Measurements from ENCODE around the gene CAMSAP2. TPM values are rescaled to one million over a fixed set of nuclear protein-coding genes. Genes with fewer than 3 reads are reported as not detected.

The CAMSAP2 gene
- total RNA-seq, 1 donor from 2014 or later, result 39.5 TPM

DNA sequence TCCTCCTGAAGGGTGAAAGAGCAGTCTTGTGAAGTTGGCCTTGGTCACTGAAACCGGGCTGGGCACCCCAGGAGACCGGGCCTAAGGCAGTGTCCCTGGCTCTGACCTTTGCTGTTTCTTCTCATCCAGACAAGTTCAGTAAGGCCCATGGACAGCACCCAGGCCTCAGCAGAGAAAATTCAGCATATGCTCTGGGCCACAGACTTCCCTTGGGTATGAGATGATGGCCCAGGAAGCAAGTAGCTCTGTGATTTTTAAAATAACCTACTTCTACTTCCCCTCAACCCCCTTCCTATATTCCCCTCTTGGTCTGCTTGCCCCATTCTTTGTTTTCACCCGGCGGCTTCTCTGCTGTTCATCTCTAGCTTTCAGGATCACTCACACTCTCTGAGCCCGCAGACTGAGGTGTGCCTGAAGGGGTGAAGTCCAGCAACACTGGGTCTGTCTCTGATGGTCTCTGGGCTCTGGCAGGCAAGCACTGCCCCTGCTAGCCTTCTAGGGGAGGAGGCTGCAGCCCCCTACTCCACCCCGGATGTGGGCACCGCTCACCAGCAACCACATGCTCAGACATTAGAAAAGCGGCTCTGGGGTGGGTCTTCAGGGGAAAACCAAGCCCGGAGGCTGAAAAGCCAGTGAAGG, 131.2 kb downstream of the CAMSAP2 start:
- TF ChIP-seq, protein P1, sequence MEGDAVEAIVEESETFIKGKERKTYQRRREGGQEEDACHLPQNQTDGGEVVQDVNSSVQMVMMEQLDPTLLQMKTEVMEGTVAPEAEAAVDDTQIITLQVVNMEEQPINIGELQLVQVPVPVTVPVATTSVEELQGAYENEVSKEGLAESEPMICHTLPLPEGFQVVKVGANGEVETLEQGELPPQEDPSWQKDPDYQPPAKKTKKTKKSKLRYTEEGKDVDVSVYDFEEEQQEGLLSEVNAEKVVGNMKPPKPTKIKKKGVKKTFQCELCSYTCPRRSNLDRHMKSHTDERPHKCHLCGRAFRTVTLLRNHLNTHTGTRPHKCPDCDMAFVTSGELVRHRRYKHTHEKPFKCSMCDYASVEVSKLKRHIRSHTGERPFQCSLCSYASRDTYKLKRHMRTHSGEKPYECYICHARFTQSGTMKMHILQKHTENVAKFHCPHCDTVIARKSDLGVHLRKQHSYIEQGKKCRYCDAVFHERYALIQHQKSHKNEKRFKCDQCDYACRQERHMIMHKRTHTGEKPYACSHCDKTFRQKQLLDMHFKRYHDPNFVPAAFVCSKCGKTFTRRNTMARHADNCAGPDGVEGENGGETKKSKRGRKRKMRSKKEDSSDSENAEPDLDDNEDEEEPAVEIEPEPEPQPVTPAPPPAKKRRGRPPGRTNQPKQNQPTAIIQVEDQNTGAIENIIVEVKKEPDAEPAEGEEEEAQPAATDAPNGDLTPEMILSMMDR (IDR thresholded peaks at IDR 0.05; ENCODE audit: unreplicated experiment), result no peak
- no peaks in the 10 kb centered on the region for H3K4me1 Mint-ChIP-seq (ENCODE audit: unreplicated experiment)
- no peak for DNase-seq (ENCODE audit: low spot score)

DNA sequence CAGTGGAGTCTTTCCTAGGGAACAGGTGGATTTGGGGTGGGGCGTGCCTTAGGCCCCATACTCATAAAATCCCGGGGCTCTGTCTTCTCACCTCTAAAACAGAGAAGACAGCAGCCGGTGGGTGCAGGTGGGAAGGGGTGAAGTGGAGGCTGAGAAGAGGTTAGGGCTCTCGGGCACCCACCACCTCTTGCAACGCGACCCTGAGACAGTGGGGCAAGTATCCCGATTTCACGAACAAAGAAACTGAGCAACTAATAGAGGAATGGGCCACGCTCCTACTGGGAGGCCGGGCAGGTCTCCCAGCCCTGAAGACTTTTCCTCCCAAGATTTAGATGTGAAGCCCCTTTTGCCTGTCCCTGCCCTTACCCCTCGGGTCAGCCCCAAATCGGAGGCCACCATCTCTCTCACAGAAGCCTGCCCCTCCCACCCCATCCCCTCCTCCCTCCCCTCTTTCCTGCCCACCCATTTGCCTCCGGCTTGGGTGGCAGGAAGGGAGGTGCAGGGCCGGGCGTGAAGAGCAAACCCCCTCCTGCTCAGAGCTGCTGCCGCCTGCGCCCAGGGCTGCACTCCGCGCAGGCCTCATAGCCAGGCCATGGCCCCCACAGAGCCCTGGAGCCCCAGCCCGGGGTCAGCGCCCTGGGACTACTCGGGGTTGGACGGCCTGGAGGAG, 133.9 kb downstream of the CAMSAP2 start, which contains the start of gene GPR25:
Gene GPR25, plus strand, starts transcription at position 536 of the 670 bp plus-strand sequence. Its CDS starts 57 bp downstream, at position 593.
- no peak within 1 kb of the TSS for H3K27ac Mint-ChIP-seq (ENCODE audit: unreplicated experiment)
- H3K36me3 Mint-ChIP-seq (ENCODE audit: low read depth, unreplicated experiment), result no peaks in the 10 kb centered on the region
- H3K27me3 Mint-ChIP-seq (ENCODE audit: unreplicated experiment), result peaks cover 7% of the 10 kb centered on the region
- TF ChIP-seq, protein P1 (IDR thresholded peaks at IDR 0.05; ENCODE audit: unreplicated experiment), result no peak
- no peak within 1 kb of the TSS for H3K4me3 Mint-ChIP-seq (ENCODE audit: unreplicated experiment)
- no peak for DNase-seq (ENCODE audit: low spot score)
- no peaks in the 10 kb centered on the region for H3K9me3 Mint-ChIP-seq (ENCODE audit: unreplicated experiment)
- H3K4me1 Mint-ChIP-seq (ENCODE audit: unreplicated experiment), result peaks cover 10% of the 10 kb centered on the region

More for the DNA sequence above, 131.2 kb downstream of the CAMSAP2 start:
- Mint-ChIP-seq H3K9me3 (ENCODE audit: unreplicated experiment) (no peaks in the 10 kb centered on the region), H3K27me3 (ENCODE audit: unreplicated experiment) (peaks cover 7% of the 10 kb centered on the region), H3K4me3 (ENCODE audit: unreplicated experiment) (no peak overlapping the region), H3K36me3 (ENCODE audit: low read depth, unreplicated experiment) (no peaks in the 10 kb centered on the region), H3K27ac (ENCODE audit: unreplicated experiment) (no peak overlapping the region)

DNA sequence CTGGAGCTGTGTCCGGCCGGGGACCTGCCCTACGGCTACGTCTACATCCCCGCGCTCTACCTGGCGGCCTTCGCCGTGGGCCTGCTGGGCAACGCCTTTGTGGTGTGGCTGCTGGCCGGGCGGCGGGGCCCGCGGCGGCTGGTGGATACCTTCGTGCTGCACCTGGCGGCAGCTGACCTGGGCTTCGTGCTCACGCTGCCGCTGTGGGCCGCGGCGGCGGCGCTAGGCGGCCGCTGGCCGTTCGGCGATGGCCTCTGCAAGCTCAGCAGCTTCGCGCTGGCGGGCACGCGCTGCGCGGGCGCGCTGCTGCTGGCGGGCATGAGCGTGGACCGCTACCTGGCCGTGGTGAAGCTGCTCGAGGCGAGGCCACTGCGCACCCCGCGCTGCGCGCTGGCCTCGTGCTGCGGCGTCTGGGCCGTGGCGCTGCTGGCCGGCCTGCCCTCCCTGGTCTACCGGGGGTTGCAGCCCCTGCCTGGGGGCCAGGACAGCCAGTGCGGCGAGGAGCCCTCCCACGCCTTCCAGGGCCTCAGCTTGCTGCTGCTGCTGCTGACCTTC, 134.5 kb downstream of the CAMSAP2 start:
- DNase-seq (ENCODE audit: low spot score), result no peak

DNA sequence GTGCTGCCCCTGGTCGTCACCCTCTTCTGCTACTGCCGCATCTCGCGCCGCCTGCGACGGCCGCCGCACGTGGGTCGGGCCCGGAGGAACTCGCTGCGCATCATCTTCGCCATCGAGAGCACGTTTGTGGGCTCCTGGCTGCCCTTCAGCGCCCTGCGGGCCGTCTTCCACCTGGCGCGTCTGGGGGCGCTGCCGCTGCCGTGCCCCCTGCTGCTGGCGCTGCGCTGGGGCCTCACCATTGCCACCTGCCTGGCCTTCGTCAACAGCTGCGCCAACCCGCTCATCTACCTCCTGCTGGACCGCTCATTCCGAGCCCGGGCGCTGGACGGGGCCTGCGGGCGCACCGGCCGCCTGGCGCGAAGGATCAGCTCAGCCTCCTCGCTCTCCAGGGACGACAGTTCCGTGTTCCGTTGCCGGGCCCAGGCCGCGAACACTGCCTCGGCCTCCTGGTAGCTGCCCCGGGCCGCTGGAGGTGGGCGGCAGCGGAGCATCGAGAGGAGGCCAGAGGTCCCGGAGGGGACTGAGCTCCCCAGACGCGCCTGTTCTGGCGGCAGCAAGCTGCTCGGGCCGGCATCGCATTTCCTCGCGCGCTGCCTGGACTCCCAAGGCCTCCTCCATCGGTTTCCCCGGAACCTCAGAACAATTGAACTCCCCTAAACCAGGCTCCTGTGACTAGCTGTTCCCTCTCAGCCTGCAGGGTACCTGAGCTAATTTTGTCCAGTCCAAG, 135.1 kb downstream of the CAMSAP2 start:
- Mint-ChIP-seq H3K36me3 (ENCODE audit: low read depth, unreplicated experiment) (no peaks in the 10 kb centered on the region), H3K4me1 (ENCODE audit: unreplicated experiment) (peaks cover 10% of the 10 kb centered on the region), H3K27me3 (ENCODE audit: unreplicated experiment) (peaks cover 7% of the 10 kb centered on the region), H3K4me3 (ENCODE audit: unreplicated experiment) (no peak overlapping the region), H3K27ac (ENCODE audit: unreplicated experiment) (no peak overlapping the region), H3K9me3 (ENCODE audit: unreplicated experiment) (no peaks in the 10 kb centered on the region)
- TF ChIP-seq, protein P1 (IDR thresholded peaks at IDR 0.05; ENCODE audit: unreplicated experiment), result no peak
- no peak for DNase-seq (ENCODE audit: low spot score)

More for the DNA sequence above, 134.5 kb downstream of the CAMSAP2 start:
- H3K36me3 Mint-ChIP-seq (ENCODE audit: low read depth, unreplicated experiment), result no peaks in the 10 kb centered on the region
- peaks cover 10% of the 10 kb centered on the region for H3K4me1 Mint-ChIP-seq (ENCODE audit: unreplicated experiment)
- H3K27me3 Mint-ChIP-seq (ENCODE audit: unreplicated experiment), result peaks cover 7% of the 10 kb centered on the region
- H3K4me3 Mint-ChIP-seq (ENCODE audit: unreplicated experiment), result no peak overlapping the region
- TF ChIP-seq, protein P1 (IDR thresholded peaks at IDR 0.05; ENCODE audit: unreplicated experiment), result no peak
- H3K9me3 Mint-ChIP-seq (ENCODE audit: unreplicated experiment), result no peaks in the 10 kb centered on the region
- H3K27ac Mint-ChIP-seq (ENCODE audit: unreplicated experiment), result no peak overlapping the region

All from endothelial cell (in vitro differentiated cells).